GM23248 (cell line): ENCODE data around the gene UPF1. TPM values are rescaled to one million over a fixed set of nuclear protein-coding genes. Genes with fewer than 3 reads are reported as not detected.

Experiments
- DNase-seq: peaks from one replicate; pipeline ENCODE4 v3.0.0-alpha.2; 2015
- H2AFZ ChIP-seq: fragments of 200-600 bp; sonication (generic); 2 replicates; pipeline ENCODE4 v1.6.1; 2016; ENCODE audit warnings: antibody characterized with exemption
- H3F3A ChIP-seq: fragments of 200-600 bp; sonication (generic); 2 replicates; pipeline ENCODE4 v1.6.1; 2016; ENCODE audit warnings: mild to moderate bottlenecking, antibody characterized with exemption, mixed run types; ENCODE audit not compliant: insufficient read depth
- H3K27ac ChIP-seq: fragments of 200-600 bp; sonication (generic); 2 replicates; pipeline ENCODE4 v1.5.1; 2016; ENCODE audit warnings: mild to moderate bottlenecking
- H3K27me3 ChIP-seq: fragments of 200-600 bp; sonication (generic); replicated peaks from 2 replicates; pipeline ENCODE4 v1.6.1; 2016; ENCODE audit warnings: mild to moderate bottlenecking; ENCODE audit not compliant: insufficient read depth
- H3K36me3 ChIP-seq: fragments of 200-600 bp; sonication (generic); 2 replicates; pipeline ENCODE4 v1.6.1; 2016; ENCODE audit warnings: low read depth, mild to moderate bottlenecking
- H3K4me1 ChIP-seq: fragments of 200-600 bp; sonication (generic); 2 replicates; pipeline ENCODE4 v1.6.1; 2016; ENCODE audit warnings: mild to moderate bottlenecking; ENCODE audit not compliant: insufficient read depth
- H3K4me2 ChIP-seq: fragments of 200-600 bp; sonication (generic); one replicate; pipeline ENCODE4 v1.6.1; 2016; ENCODE audit warnings: mild to moderate bottlenecking; ENCODE audit not compliant: unreplicated experiment
- H3K4me3 ChIP-seq: fragments of 200-600 bp; sonication (generic); 2 replicates; pipeline ENCODE4 v1.5.1; 2016; ENCODE audit warnings: mild to moderate bottlenecking
- H3K79me2 ChIP-seq: fragments of 200-600 bp; sonication (generic); 2 replicates; pipeline ENCODE4 v1.6.1; 2016; ENCODE audit warnings: mild to moderate bottlenecking; ENCODE audit not compliant: insufficient read depth
- H3K9ac ChIP-seq: fragments of 200-600 bp; sonication (generic); 2 replicates; pipeline ENCODE4 v1.6.1; 2016; ENCODE audit warnings: mild to moderate bottlenecking
- H3K9me2 ChIP-seq: fragments of 200-600 bp; sonication (generic); 2 replicates; pipeline ENCODE4 v1.6.1; 2016; ENCODE audit warnings: mixed run types, mild to moderate bottlenecking, moderate library complexity; ENCODE audit not compliant: insufficient read depth
- H3K9me3 ChIP-seq: fragments of 200-600 bp; sonication (generic); one replicate; pipeline ENCODE4 v1.6.1; 2017; ENCODE audit warnings: low read depth
- H4K20me1 ChIP-seq: fragments of 200-600 bp; sonication (generic); 2 replicates; pipeline ENCODE4 v1.6.0; 2016; ENCODE audit not compliant: insufficient read depth
- EZH2 ChIP-seq: fragments of 200-600 bp; sonication (generic); IDR thresholded peaks from 2 replicates; pipeline ENCODE4 v1.6.1; 2018; ENCODE audit warnings: antibody characterized with exemption, mild to moderate bottlenecking; ENCODE audit not compliant: insufficient read depth, poor library complexity, severe bottlenecking
- EZH2phosphoT487 ChIP-seq: fragments of 200-600 bp; sonication (generic); IDR thresholded peaks from 2 replicates; pipeline ENCODE4 v1.6.1; 2018; ENCODE audit warnings: antibody characterized with exemption, moderate library complexity, mild to moderate bottlenecking, low read depth; ENCODE audit not compliant: insufficient read depth
- WGBS, 2 experiments: methylation state at CpG; one replicate each; pipeline ENCODE4 v1.1.6; 2015 to 2017; ENCODE audit warnings: low lambda C conversion rate in 2 of 2, low coverage in 1 of 2; ENCODE audit errors: missing lambda C conversion rate in 2 of 2; 5-methylcytosine and 5-hydroxymethylcytosine counted together
- in situ Hi-C: fragments of 300-500 bp; cut with MboI; formaldehyde crosslinking; loops from 2 replicates; pipeline ENCODE4 v1.15.0; 2020
- polyA plus RNA-seq: library from polyadenylated mRNA; unstranded; fragments of >200 nt; fragmentation: Nextera tagmentation; extraction: Ambion mirVana; gene quantifications from 2 replicates; pipeline ENCODE4 v1.2.1, GENCODE V29; 2016
- total RNA-seq: library from RNA; depleted of rRNA; stranded (reverse); fragments of >200 nt; shearing (Covaris generic); gene quantifications from 2 replicates; pipeline ENCODE4 v1.2.3, GENCODE V29; 2014

UPF1 gene
- total and polyA plus RNA-seq, 2 experiments from 2014 or later = 4.3 to 57.4 TPM

GRCh38 chr19:18865973-18866799, 34.4 kb downstream of the UPF1 start:
- H3K27me3 ChIP-seq = no peaks in the 10 kb centered on the region
- no peak overlapping the region for H2AFZ ChIP-seq
- H3K36me3 ChIP-seq = peaks cover 20% of the 10 kb centered on the region; the same call in 1 of the 2 replicates
- 40 to 41% methylated on average over 37 to 38 of the region's 38 CpGs for WGBS, 2 experiments
- H3K4me2 ChIP-seq = no peak overlapping the region
- H3K4me1 ChIP-seq = no peaks in the 10 kb centered on the region
- no peak overlapping the region for H3K4me3 ChIP-seq
- no peak for TF ChIP-seq EZH2phosphoT487
- TF ChIP-seq EZH2 = no peak
- no peaks in the 10 kb centered on the region for H3K9me3 ChIP-seq
- peaks cover 2% of the 10 kb centered on the region; the same call in 1 of the 2 replicates for H3K79me2 ChIP-seq
- no peaks in the 10 kb centered on the region for H3K9me2 ChIP-seq
- in situ Hi-C loops = no loop called here
- no peak overlapping the region for H3K27ac ChIP-seq
- H3K9ac ChIP-seq = no peak overlapping the region
- peak; percentile 80 for DNase-seq
- no peaks in the 10 kb centered on the region for H4K20me1 ChIP-seq
- 0 out of 2 replicates have a peak, but pooled peaks cover 4% of the 10 kb centered on the region for H3F3A ChIP-seq

DNA sequence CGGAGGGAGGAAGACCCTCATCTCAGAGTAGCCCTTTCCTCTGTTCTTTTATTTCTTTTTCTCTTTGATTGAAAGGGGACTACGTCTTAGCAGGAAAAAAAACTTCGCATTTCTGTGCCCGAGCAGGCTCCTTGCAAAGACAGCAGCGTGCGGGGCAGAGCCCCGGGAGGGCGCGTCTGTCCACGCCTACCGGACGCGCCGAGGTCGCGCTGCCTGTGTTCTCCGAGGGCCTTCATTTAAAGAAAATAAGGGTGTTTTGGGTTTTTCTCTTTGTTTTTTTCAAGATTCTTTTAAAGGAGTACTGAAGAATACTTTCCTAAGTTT, 35.0 kb downstream of the UPF1 start:
- no peak for DNase-seq
- H3K9me3 ChIP-seq = no peaks in the 10 kb centered on the region
- H3K9ac ChIP-seq = no peak overlapping the region
- in situ Hi-C loops = no loop called here
- H3K4me1 ChIP-seq = no peaks in the 10 kb centered on the region
- no peaks in the 10 kb centered on the region for H4K20me1 ChIP-seq
- WGBS, 2 experiments = 68 to 73% methylated on average over 17 of the region's 17 CpGs
- no peak overlapping the region for H3K27ac ChIP-seq
- H3K9me2 ChIP-seq = no peaks in the 10 kb centered on the region
- no peak overlapping the region for H2AFZ ChIP-seq
- H3K27me3 ChIP-seq = no peaks in the 10 kb centered on the region
- no peak overlapping the region for H3K4me2 ChIP-seq
- no peak overlapping the region for H3K4me3 ChIP-seq
- TF ChIP-seq EZH2phosphoT487 (no peak), EZH2 (no peak)
- peaks cover 4% of the 10 kb centered on the region; the same call in 1 of the 2 replicates for H3F3A ChIP-seq
- H3K79me2 ChIP-seq = no peaks in the 10 kb centered on the region
- peaks cover 19% of the 10 kb centered on the region; the same call in 1 of the 2 replicates for H3K36me3 ChIP-seq

DNA sequence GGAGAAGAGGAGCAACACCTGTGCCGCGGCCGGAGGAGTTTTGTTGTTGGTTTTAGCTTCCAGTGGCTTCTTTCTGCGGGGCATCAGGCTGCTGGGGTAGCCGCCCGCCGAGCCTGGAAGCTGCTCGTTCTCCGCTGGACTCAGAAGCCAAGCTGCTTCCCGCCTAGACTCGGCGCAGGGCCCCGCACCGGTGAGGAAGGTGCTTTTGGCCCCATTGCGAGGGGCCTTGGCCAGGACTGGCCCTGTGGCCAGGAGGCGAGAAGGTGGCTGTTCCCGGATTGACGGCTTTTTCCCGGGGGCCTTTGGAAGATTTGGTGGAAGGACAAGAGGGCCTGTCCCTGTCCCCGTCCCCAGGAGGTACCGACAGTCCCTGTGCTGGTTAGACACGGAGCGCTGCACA, 35.4 kb downstream of the UPF1 start:
- WGBS, 2 experiments = 97 to 98% methylated on average over 23 of the region's 23 CpGs
- Histone ChIP-seq H3K9ac (no peak overlapping the region), H3K4me1 (no peaks in the 10 kb centered on the region), H3K36me3 (peaks cover 19% of the 10 kb centered on the region; the same call in 1 of the 2 replicates), H3K9me2 (no peaks in the 10 kb centered on the region), H3K27ac (no peak overlapping the region), H4K20me1 (no peaks in the 10 kb centered on the region), H3K4me3 (no peak overlapping the region), H3F3A (peaks cover 4% of the 10 kb centered on the region; the same call in 1 of the 2 replicates), H3K9me3 (no peaks in the 10 kb centered on the region), H2AFZ (no peak overlapping the region), H3K79me2 (no peaks in the 10 kb centered on the region), H3K27me3 (no peaks in the 10 kb centered on the region), H3K4me2 (no peak overlapping the region)
- in situ Hi-C loops = no loop called here
- TF ChIP-seq EZH2phosphoT487 (no peak), EZH2 (no peak)
- DNase-seq = no peak

- Histone ChIP-seq H3K27me3 (no peaks in the 10 kb centered on the region), H3K9ac (no peak overlapping the region), H3K4me1 (no peaks in the 10 kb centered on the region), H3K9me2 (no peaks in the 10 kb centered on the region), H3K4me2 (no peak overlapping the region), H3K79me2 (no peaks in the 10 kb centered on the region), H3K9me3 (no peaks in the 10 kb centered on the region), H2AFZ (no peak overlapping the region), H3K4me3 (no peak overlapping the region), H3F3A (peaks cover 4% of the 10 kb centered on the region; the same call in 1 of the 2 replicates), H3K27ac (no peak overlapping the region), H4K20me1 (no peaks in the 10 kb centered on the region), H3K36me3 (peaks cover 19% of the 10 kb centered on the region; the same call in 1 of the 2 replicates)
- TF ChIP-seq EZH2 (no peak), EZH2phosphoT487 (no peak)
- in situ Hi-C loops = no loop called here
- DNase-seq = no peak
- 93 to 99% methylated on average over 22 to 23 of the region's 23 CpGs for WGBS, 2 experiments
Observed at GRCh38 chr19:18867751-18868150, 36.0 kb downstream of the UPF1 start.
